T-helper 2 cell treated with Interferon-gamma antibody and Interleukin-4, amounts not matched to agents 5 μg/mL and 100 μg/mL, for 36 hours (primary cell): Measurements from ENCODE around the gene SSTR1.
"Not testable (repeated sequence)": the region's sequence is repeated elsewhere in the genome, so short reads cannot be mapped to it uniquely, and the experiment has no call there.

Experiments used
- DNase-seq: peaks from one replicate; pipeline ENCODE4 v3.0.0; 2021; ENCODE audit warnings: low spot score
- H3K27ac Mint-ChIP-seq: one replicate; pipeline ENCODE4 v1.8.0; 2021; ENCODE audit warnings: mild to moderate bottlenecking, mixed read lengths
- H3K27me3 Mint-ChIP-seq: one replicate; pipeline ENCODE4 v1.8.0; 2021; ENCODE audit warnings: low read depth, mixed read lengths
- H3K36me3 Mint-ChIP-seq: one replicate; pipeline ENCODE4 v1.8.0; 2021; ENCODE audit warnings: low read depth, mixed read lengths
- H3K4me1 Mint-ChIP-seq: one replicate; pipeline ENCODE4 v1.8.0; 2021; ENCODE audit warnings: low read depth, mixed read lengths
- H3K4me3 Mint-ChIP-seq: one replicate; pipeline ENCODE4 v1.8.0; 2022; ENCODE audit warnings: mild to moderate bottlenecking, moderate library complexity, mixed read lengths
- H3K9me3 Mint-ChIP-seq: one replicate; pipeline ENCODE4 v1.8.0; 2021; ENCODE audit warnings: mixed read lengths

The SSTR1 gene, protein sequence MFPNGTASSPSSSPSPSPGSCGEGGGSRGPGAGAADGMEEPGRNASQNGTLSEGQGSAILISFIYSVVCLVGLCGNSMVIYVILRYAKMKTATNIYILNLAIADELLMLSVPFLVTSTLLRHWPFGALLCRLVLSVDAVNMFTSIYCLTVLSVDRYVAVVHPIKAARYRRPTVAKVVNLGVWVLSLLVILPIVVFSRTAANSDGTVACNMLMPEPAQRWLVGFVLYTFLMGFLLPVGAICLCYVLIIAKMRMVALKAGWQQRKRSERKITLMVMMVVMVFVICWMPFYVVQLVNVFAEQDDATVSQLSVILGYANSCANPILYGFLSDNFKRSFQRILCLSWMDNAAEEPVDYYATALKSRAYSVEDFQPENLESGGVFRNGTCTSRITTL

GRCh38 chr14:38207736-38208617 lies at the start of gene SSTR1:
Gene SSTR1 (plus strand): TSS chr14:38207904. CDS start chr14:38209390, 1,486 bp downstream.
- H3K4me1 Mint-ChIP-seq = peaks cover 2% of the 10 kb centered on the region
- no peaks in the 10 kb centered on the region for H3K36me3 Mint-ChIP-seq
- H3K27ac Mint-ChIP-seq = peak within 1 kb of the TSS; percentile 8
- no peaks in the 10 kb centered on the region for H3K9me3 Mint-ChIP-seq
- no peak within 1 kb of the TSS for H3K4me3 Mint-ChIP-seq
- H3K27me3 Mint-ChIP-seq = peaks cover 53% of the 10 kb centered on the region
- DNase-seq = no peak

GRCh38 chr14:38158468-38158867 lies 49.2 kb upstream of the SSTR1 start:
- no peak overlapping the region for H3K4me3 Mint-ChIP-seq
- H3K27ac Mint-ChIP-seq = no peak overlapping the region
- H3K9me3 Mint-ChIP-seq = no peaks in the 10 kb centered on the region
- H3K36me3 Mint-ChIP-seq = no peaks in the 10 kb centered on the region
- DNase-seq = no peak
- H3K4me1 Mint-ChIP-seq = no peaks in the 10 kb centered on the region
- H3K27me3 Mint-ChIP-seq = no peaks in the 10 kb centered on the region

DNA sequence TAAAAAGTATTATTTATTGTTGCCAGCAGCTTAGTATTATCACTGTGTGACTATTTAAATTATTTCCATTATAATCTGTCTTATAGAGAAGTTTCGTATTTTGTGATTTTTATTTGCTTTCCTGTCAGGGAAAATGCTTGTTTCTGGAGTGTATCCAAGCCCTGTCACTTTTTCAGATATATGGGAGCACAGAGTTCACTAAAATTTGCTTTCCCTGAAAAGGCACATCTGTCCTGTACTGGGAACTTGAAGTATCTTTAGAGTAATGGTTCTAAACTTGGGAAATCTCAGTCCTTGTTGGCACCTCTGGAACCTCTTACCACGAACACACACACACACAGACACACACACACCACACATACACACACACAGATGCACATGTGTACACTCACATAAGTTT lies 39.3 kb upstream of the SSTR1 start:
- no peaks in the 10 kb centered on the region for H3K4me1 Mint-ChIP-seq
- no peak overlapping the region for H3K27ac Mint-ChIP-seq
- no peaks in the 10 kb centered on the region for H3K36me3 Mint-ChIP-seq
- H3K4me3 Mint-ChIP-seq = no peak overlapping the region
- no peak for DNase-seq
- H3K27me3 Mint-ChIP-seq = no peaks in the 10 kb centered on the region
- H3K9me3 Mint-ChIP-seq = no peaks in the 10 kb centered on the region

GRCh38 chr14:38171197-38171596 lies 36.5 kb upstream of the SSTR1 start:
- H3K9me3 Mint-ChIP-seq = no peaks in the 10 kb centered on the region
- H3K4me3 Mint-ChIP-seq = no peak overlapping the region
- H3K4me1 Mint-ChIP-seq = no peaks in the 10 kb centered on the region
- no peak for DNase-seq
- H3K27ac Mint-ChIP-seq = no peak overlapping the region
- H3K36me3 Mint-ChIP-seq = no peaks in the 10 kb centered on the region
- H3K27me3 Mint-ChIP-seq = no peaks in the 10 kb centered on the region

GRCh38 chr14:38174711-38175110 lies 33.0 kb upstream of the SSTR1 start:
- Mint-ChIP-seq H3K27ac (no peak overlapping the region), H3K9me3 (peaks cover 8% of the 10 kb centered on the region)
- DNase-seq = no peak

GRCh38 chr14:38175658-38176057 lies 32.0 kb upstream of the SSTR1 start:
- Mint-ChIP-seq H3K27ac (no peak overlapping the region), H3K9me3 (peaks cover 8% of the 10 kb centered on the region), H3K4me1 (no peaks in the 10 kb centered on the region), H3K36me3 (no peaks in the 10 kb centered on the region), H3K4me3 (no peak overlapping the region), H3K27me3 (no peaks in the 10 kb centered on the region)
- no peak for DNase-seq

More at GRCh38 chr14:38174711-38175110, 33.0 kb upstream of the SSTR1 start:
- no peaks in the 10 kb centered on the region for H3K27me3 Mint-ChIP-seq
- no peaks in the 10 kb centered on the region for H3K36me3 Mint-ChIP-seq
- no peaks in the 10 kb centered on the region for H3K4me1 Mint-ChIP-seq
- H3K4me3 Mint-ChIP-seq = no peak overlapping the region

- Mint-ChIP-seq H3K36me3 (no peaks in the 10 kb centered on the region), H3K4me3 (no peak overlapping the region), H3K27me3 (no peaks in the 10 kb centered on the region), H3K9me3 (peaks cover 8% of the 10 kb centered on the region), H3K27ac (no peak overlapping the region), H3K4me1 (no peaks in the 10 kb centered on the region)
- no peak for DNase-seq
Measured at GRCh38 chr14:38176379-38176778, 31.3 kb upstream of the SSTR1 start.

GRCh38 chr14:38184132-38184531 lies 23.6 kb upstream of the SSTR1 start:
- Mint-ChIP-seq H3K9me3 (peaks cover under 1% of the 10 kb centered on the region), H3K4me1 (no peaks in the 10 kb centered on the region), H3K27ac (no peak overlapping the region), H3K4me3 (no peak overlapping the region), H3K36me3 (no peaks in the 10 kb centered on the region), H3K27me3 (no peaks in the 10 kb centered on the region)
- no peak for DNase-seq

GRCh38 chr14:38185671-38186070 lies 22.0 kb upstream of the SSTR1 start:
- Mint-ChIP-seq H3K27ac (no peak overlapping the region), H3K4me1 (no peaks in the 10 kb centered on the region), H3K4me3 (no peak overlapping the region), H3K36me3 (no peaks in the 10 kb centered on the region), H3K27me3 (no peaks in the 10 kb centered on the region), H3K9me3 (no peaks in the 10 kb centered on the region)
- no peak for DNase-seq

- Mint-ChIP-seq H3K27me3 (no peaks in the 10 kb centered on the region), H3K36me3 (no peaks in the 10 kb centered on the region), H3K9me3 (no peaks in the 10 kb centered on the region), H3K27ac (no peak overlapping the region), H3K4me3 (no peak overlapping the region), H3K4me1 (no peaks in the 10 kb centered on the region)
- no peak for DNase-seq
Measured at GRCh38 chr14:38186216-38186615, 21.5 kb upstream of the SSTR1 start.

- no peaks in the 10 kb centered on the region for H3K27me3 Mint-ChIP-seq
- H3K36me3 Mint-ChIP-seq = no peaks in the 10 kb centered on the region
- no peaks in the 10 kb centered on the region for H3K9me3 Mint-ChIP-seq
- no peak overlapping the region for H3K27ac Mint-ChIP-seq
- no peak for DNase-seq
- no peak overlapping the region for H3K4me3 Mint-ChIP-seq
- H3K4me1 Mint-ChIP-seq = no peaks in the 10 kb centered on the region
Measured at GRCh38 chr14:38187528-38187927, 20.2 kb upstream of the SSTR1 start.

- Mint-ChIP-seq H3K4me1 (no peaks in the 10 kb centered on the region), H3K27me3 (no peaks in the 10 kb centered on the region), H3K9me3 (no peaks in the 10 kb centered on the region), H3K36me3 (no peaks in the 10 kb centered on the region), H3K4me3 (no peak overlapping the region), H3K27ac (no peak overlapping the region)
- no peak for DNase-seq
Measured at GRCh38 chr14:38189930-38190726, 17.6 kb upstream of the SSTR1 start.

DNA sequence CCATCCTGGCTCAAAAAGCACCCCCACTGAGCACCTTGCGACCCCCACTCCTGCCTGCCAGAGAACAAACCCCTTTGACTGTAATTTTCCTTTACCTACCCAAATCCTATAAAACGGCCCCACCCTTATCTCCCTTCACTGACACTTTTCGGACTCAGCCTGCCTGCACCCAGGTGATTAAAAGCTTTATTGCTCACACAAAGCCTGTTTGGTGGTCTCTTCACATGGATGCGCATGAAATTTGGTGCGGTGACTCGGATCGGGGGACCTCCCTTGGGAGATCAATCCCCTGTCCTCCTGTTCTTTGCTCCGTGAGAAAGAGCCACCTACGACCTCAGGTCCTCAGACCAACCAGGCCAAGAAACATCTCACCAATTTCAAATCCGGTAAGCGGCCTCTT lies 16.9 kb upstream of the SSTR1 start:
- H3K9me3 Mint-ChIP-seq, H3K4me3 Mint-ChIP-seq, H3K36me3 Mint-ChIP-seq, H3K4me1 Mint-ChIP-seq, H3K27me3 Mint-ChIP-seq, H3K27ac Mint-ChIP-seq, DNase-seq: not testable (repeated sequence)

DNA sequence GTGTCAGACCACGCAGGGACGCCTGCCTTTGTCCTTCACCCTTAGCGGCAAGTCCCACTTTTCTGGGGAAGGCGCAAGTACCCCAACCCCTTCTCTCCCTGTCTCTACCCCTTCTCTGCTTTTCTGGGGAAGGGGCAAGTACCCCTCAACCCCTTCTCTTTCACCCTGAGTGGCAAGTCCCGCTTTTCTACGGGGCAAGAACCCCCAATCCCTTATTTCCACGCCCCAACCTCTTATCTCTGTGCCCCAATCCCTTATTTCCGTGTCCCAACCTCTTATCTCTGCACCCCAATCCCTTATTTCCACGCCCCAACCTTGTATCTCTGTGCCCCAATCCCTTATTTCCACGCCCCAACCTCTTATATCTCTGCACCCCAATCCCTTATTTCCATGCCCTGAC lies 16.2 kb upstream of the SSTR1 start:
- DNase-seq, H3K4me3 Mint-ChIP-seq, H3K9me3 Mint-ChIP-seq, H3K27ac Mint-ChIP-seq, H3K27me3 Mint-ChIP-seq, H3K4me1 Mint-ChIP-seq, H3K36me3 Mint-ChIP-seq: not testable (repeated sequence)
